Trophoblast cell (in vitro differentiated cells and primary cell): ENCODE measurements around the gene ADAMTS3.

Source experiments
- DNase-seq, 2 donors: peaks; one replicate each; pipeline ENCODE4 v3.0.0-alpha.2; 2016
- H2AFZ ChIP-seq: 2 replicates; pipeline ENCODE4 v1.6.1; 2013; ENCODE audit warnings: low read length, moderate library complexity, mild to moderate bottlenecking; ENCODE audit not compliant: insufficient read depth, poor library complexity
- H2AK5ac ChIP-seq: 2 replicates; pipeline ENCODE4 v1.6.1; 2013; ENCODE audit warnings: mild to moderate bottlenecking, low read length
- H2BK120ac ChIP-seq: 2 replicates; pipeline ENCODE4 v1.6.1; 2013; ENCODE audit warnings: low read length, mild to moderate bottlenecking, moderate library complexity; ENCODE audit not compliant: insufficient read depth, poor library complexity
- H2BK12ac ChIP-seq: 2 replicates; pipeline ENCODE4 v1.6.1; 2013; ENCODE audit warnings: mild to moderate bottlenecking, low read length, moderate library complexity
- H2BK5ac ChIP-seq: 2 replicates; pipeline ENCODE4 v1.6.1; 2013; ENCODE audit warnings: low read length, low read depth, moderate library complexity, mild to moderate bottlenecking; ENCODE audit not compliant: poor library complexity
- H3K14ac ChIP-seq: 2 replicates; pipeline ENCODE4 v1.6.1; 2013; ENCODE audit warnings: mild to moderate bottlenecking, low read length
- H3K18ac ChIP-seq: 2 replicates; pipeline ENCODE4 v1.6.1; 2013; ENCODE audit warnings: mild to moderate bottlenecking, low read length
- H3K23ac ChIP-seq: 2 replicates; pipeline ENCODE4 v1.6.1; 2013; ENCODE audit warnings: low read length
- H3K27ac ChIP-seq: 2 replicates; pipeline ENCODE4 v1.5.1; 2013; ENCODE audit warnings: low read depth, mild to moderate bottlenecking, inconsistent platforms, low read length, moderate library complexity
- H3K27me3 ChIP-seq: 2 replicates; pipeline ENCODE4 v1.6.1; 2013; ENCODE audit warnings: inconsistent platforms, mild to moderate bottlenecking, low read length, moderate library complexity; ENCODE audit not compliant: insufficient read depth
- H3K36me3 ChIP-seq, 2 experiments: 1 replicate in 1 of 2; 2 replicates in 1 of 2; pipeline ENCODE4 v1.6.1; 2013; ENCODE audit warnings: low read length in 2 of 2, mild to moderate bottlenecking in 2 of 2, moderate library complexity in 1 of 2; ENCODE audit not compliant: insufficient read depth in 2 of 2, control insufficient read depth in 1 of 2
- H3K4ac ChIP-seq: 2 replicates; pipeline ENCODE4 v1.6.1; 2013; ENCODE audit warnings: low read depth, mild to moderate bottlenecking, low read length, moderate library complexity
- H3K4me1 ChIP-seq, 2 experiments: 1 replicate in 1 of 2; 2 replicates in 1 of 2; pipeline ENCODE4 v1.6.1; 2013; ENCODE audit warnings: low read length in 2 of 2, mild to moderate bottlenecking in 2 of 2, moderate library complexity in 1 of 2; ENCODE audit not compliant: insufficient read depth in 2 of 2, control insufficient read depth in 1 of 2
- H3K4me2 ChIP-seq: 2 replicates; pipeline ENCODE4 v1.6.1; 2013; ENCODE audit warnings: inconsistent platforms, mild to moderate bottlenecking, low read length, moderate library complexity
- H3K4me3 ChIP-seq: 2 replicates; pipeline ENCODE4 v1.5.1; 2013; ENCODE audit warnings: mild to moderate bottlenecking, low read depth, low read length, inconsistent platforms
- H3K79me1 ChIP-seq: one replicate; pipeline ENCODE4 v1.6.1; 2013; ENCODE audit warnings: low read length
- H3K79me2 ChIP-seq: 2 replicates; pipeline ENCODE4 v1.6.1; 2013; ENCODE audit warnings: low read length, mild to moderate bottlenecking; ENCODE audit not compliant: control insufficient read depth, insufficient read depth, poor library complexity
- H3K9ac ChIP-seq: 2 replicates; pipeline ENCODE4 v1.6.1; 2013; ENCODE audit warnings: mild to moderate bottlenecking, low read length
- H3K9me3 ChIP-seq: 2 replicates; pipeline ENCODE4 v1.6.1; 2013; ENCODE audit warnings: low read depth, mild to moderate bottlenecking, control low read depth, inconsistent platforms, low read length; ENCODE audit not compliant: insufficient read depth
- H4K12ac ChIP-seq: 2 replicates; pipeline ENCODE4 v1.6.1; 2013; ENCODE audit warnings: low read depth, mild to moderate bottlenecking, low read length, moderate library complexity
- H4K8ac ChIP-seq: 2 replicates; pipeline ENCODE4 v1.6.1; 2013; ENCODE audit warnings: low read depth, mild to moderate bottlenecking, low read length, moderate library complexity
- H4K91ac ChIP-seq: one replicate; pipeline ENCODE4 v1.6.1; 2013; ENCODE audit warnings: low read depth, mild to moderate bottlenecking, low read length, moderate library complexity
- WGBS: extraction: QIAGEN DNeasy Blood & Tissue Kit; methylation state at CpG from one replicate; pipeline ENCODE4 v1.1.7; 2013; ENCODE audit warnings: missing lambda C conversion rate; ENCODE audit not compliant: insufficient read length, insufficient coverage; ENCODE audit errors: extremely low coverage; 5-methylcytosine and 5-hydroxymethylcytosine counted together

The ADAMTS3 gene

DNA sequence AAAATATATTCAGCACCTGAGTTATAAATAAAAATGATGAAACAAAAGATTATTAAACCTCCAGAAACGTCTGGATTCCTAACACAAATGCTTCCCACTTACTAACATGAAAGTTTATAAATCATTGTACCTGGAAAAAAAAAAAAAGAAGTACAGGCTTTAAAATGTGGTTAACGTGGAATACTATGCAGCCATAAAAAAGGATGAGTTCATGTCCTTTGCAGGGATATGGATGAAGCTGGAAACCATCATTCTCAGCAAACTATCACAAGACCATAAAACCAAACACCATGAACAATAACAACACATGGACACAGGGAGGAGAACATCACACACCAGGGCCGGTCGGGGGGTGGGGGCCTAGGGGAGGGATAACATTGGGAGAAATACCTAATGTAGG lies 160.5 kb downstream of the ADAMTS3 start:
- H2BK12ac ChIP-seq: no peak overlapping the region
- WGBS: no CpG with 5 or more reads among the region's 4 CpGs
- H3K79me1 ChIP-seq: no peaks in the 10 kb centered on the region
- H4K12ac ChIP-seq: no peak overlapping the region
- H3K27me3 ChIP-seq: no peaks in the 10 kb centered on the region
- no peak overlapping the region for H3K9ac ChIP-seq
- no peak overlapping the region for H2BK5ac ChIP-seq
- H2BK120ac ChIP-seq: no peak overlapping the region
- H4K91ac ChIP-seq: no peak overlapping the region
- no peak overlapping the region for H3K14ac ChIP-seq
- H3K4me2 ChIP-seq: no peak overlapping the region
- H2AK5ac ChIP-seq: no peak overlapping the region
- no peak overlapping the region for H3K4ac ChIP-seq
- no peak for DNase-seq
- H3K4me1 ChIP-seq: no peaks in the 10 kb centered on the region
- no peak overlapping the region for H3K27ac ChIP-seq
- H3K4me3 ChIP-seq: no peak overlapping the region
- no peak overlapping the region for H3K18ac ChIP-seq
- H3K23ac ChIP-seq: no peak overlapping the region
- no peaks in the 10 kb centered on the region for H3K36me3 ChIP-seq
- H4K8ac ChIP-seq: no peak overlapping the region
- H3K9me3 ChIP-seq: no peaks in the 10 kb centered on the region
- no peaks in the 10 kb centered on the region for H3K79me2 ChIP-seq
- no peak overlapping the region for H2AFZ ChIP-seq

DNA sequence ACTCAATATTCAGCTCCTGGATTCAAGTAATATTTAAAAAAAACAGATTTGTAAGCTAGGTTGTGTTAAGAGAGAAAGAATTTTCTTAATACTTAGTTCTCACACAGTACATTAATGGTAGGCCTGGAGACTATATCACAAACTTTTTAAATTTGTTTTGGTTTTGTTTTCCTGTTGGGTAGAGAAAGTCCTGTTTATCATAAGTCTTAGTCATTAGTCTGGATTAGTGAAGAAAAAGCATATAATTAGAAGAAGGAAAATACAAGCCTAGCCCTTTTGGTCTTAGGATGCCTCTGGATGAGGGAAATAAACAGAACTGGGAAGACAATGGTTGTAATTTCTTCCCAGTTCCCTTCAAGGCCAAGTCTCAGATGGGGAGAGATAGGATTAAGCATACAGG lies 163.6 kb downstream of the ADAMTS3 start:
- Histone ChIP-seq H3K27ac (no peak overlapping the region), H3K18ac (no peak overlapping the region), H3K27me3 (no peaks in the 10 kb centered on the region), H3K79me2 (no peaks in the 10 kb centered on the region), H3K4ac (no peak overlapping the region), H3K4me1 (no peaks in the 10 kb centered on the region), H2BK12ac (no peak overlapping the region), H3K9me3 (no peaks in the 10 kb centered on the region), H4K91ac (no peak overlapping the region), H2BK5ac (no peak overlapping the region), H3K14ac (no peak overlapping the region), H3K4me2 (no peak overlapping the region), H3K23ac (no peak overlapping the region), H3K4me3 (no peak overlapping the region), H3K36me3 (no peaks in the 10 kb centered on the region), H3K79me1 (no peaks in the 10 kb centered on the region), H4K8ac (no peak overlapping the region), H4K12ac (no peak overlapping the region), H3K9ac (no peak overlapping the region), H2AFZ (no peak overlapping the region), H2BK120ac (no peak overlapping the region), H2AK5ac (no peak overlapping the region)
- no peak for DNase-seq

DNA sequence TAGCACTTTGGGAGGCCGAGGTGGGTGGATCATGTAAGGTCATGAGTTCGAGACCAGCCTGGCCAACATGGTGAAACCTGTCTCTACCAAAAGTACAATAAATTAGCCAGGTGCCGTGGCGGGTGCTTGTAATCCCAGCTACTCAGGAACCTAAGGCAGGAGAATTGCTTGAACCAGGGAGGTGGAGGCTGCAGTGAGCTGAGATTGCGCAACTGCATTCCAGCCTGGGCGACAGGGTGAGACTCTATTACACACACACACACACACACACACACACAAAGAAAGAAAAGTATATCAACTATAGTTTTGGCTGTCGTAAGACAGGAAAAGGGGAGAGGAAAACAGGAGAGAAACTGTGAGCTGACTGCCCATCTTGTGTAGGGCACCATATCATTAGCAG lies 171.7 kb downstream of the ADAMTS3 start:
- Histone ChIP-seq H3K27me3 (no peaks in the 10 kb centered on the region), H3K18ac (no peak overlapping the region), H3K9ac (no peak overlapping the region), H2BK12ac (no peak overlapping the region), H3K79me1 (no peaks in the 10 kb centered on the region), H2AFZ (no peak overlapping the region), H3K9me3 (no peaks in the 10 kb centered on the region), H4K91ac (no peak overlapping the region), H3K4me3 (no peak overlapping the region), H4K8ac (no peak overlapping the region), H3K23ac (no peak overlapping the region), H4K12ac (no peak overlapping the region), H3K14ac (no peak overlapping the region), H3K4ac (no peak overlapping the region), H3K36me3 (no peaks in the 10 kb centered on the region), H2BK120ac (no peak overlapping the region), H2AK5ac (no peak overlapping the region), H3K27ac (no peak overlapping the region), H3K79me2 (no peaks in the 10 kb centered on the region), H3K4me2 (no peak overlapping the region), H2BK5ac (no peak overlapping the region), H3K4me1 (peaks cover 0 to 7% of the 10 kb centered on the region in 2 experiments)
- peak; percentile 7 to 38 for DNase-seq
- no CpG with 5 or more reads among the region's 7 CpGs for WGBS

DNA sequence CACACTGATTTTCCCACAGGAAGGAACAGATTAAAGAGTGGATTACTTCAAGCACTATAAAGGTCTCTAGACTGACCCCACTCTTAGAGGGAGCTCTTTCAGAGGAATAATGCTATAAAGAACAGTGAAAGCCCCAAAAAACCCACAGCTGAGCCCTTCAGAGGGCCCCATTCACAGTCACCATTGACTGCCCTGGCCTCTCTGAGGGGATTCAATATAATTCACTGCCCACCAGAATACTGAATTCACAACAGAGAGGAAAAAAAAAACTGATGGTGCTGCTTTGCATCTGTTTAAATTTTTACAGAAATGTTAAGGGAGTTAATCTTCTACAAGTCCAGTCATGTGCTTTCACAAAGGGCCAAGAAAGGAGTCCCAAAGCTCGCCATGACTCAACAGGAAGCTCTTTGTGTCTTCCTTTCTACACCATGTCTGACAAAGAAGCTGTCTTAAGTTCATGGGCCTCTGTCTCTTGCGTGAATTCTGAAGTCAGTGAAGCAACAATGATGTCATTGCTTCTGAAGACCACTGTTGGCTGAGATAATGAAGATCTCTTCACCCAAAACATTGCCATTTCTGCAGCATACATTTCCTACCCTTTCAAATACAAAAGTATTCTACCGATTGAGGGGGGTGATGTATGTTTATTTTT lies 174.9 kb downstream of the ADAMTS3 start:
- H3K4me3 ChIP-seq: no peak overlapping the region
- no peak overlapping the region for H4K12ac ChIP-seq
- H3K79me1 ChIP-seq: no peaks in the 10 kb centered on the region
- H2AK5ac ChIP-seq: no peak overlapping the region
- no peak overlapping the region for H2BK12ac ChIP-seq
- H3K79me2 ChIP-seq: no peaks in the 10 kb centered on the region
- no peak overlapping the region for H3K4me2 ChIP-seq
- H3K9ac ChIP-seq: no peak overlapping the region
- no peak overlapping the region for H4K91ac ChIP-seq
- H2BK5ac ChIP-seq: no peak overlapping the region
- H4K8ac ChIP-seq: no peak overlapping the region
- H3K18ac ChIP-seq: no peak overlapping the region
- H3K27me3 ChIP-seq: no peaks in the 10 kb centered on the region
- no peak overlapping the region for H2BK120ac ChIP-seq
- H2AFZ ChIP-seq: no peak overlapping the region
- DNase-seq: no peak
- H3K4ac ChIP-seq: no peak overlapping the region
- no peaks in the 10 kb centered on the region for H3K36me3 ChIP-seq
- no peaks in the 10 kb centered on the region for H3K9me3 ChIP-seq
- no peak overlapping the region for H3K14ac ChIP-seq
- peaks cover 0 to 7% of the 10 kb centered on the region in 2 experiments for H3K4me1 ChIP-seq
- H3K27ac ChIP-seq: no peak overlapping the region
- H3K23ac ChIP-seq: no peak overlapping the region
- WGBS: no CpG with 5 or more reads among the region's 3 CpGs
